Measurements from ENCODE around the gene ARHGEF28.

The ARHGEF28 gene

GRCh38 chr5:73654819-73655318, 28.9 kb downstream of the ARHGEF28 start:
- DNase-seq: no peak

GRCh38 chr5:73655521-73656160, 29.6 kb downstream of the ARHGEF28 start:
- DNase-seq: no peak

- DNase-seq: no peak
Measured at GRCh38 chr5:73661753-73662152, 35.8 kb downstream of the ARHGEF28 start.

- no peak for DNase-seq
Measured at GRCh38 chr5:73663161-73663859, 37.3 kb downstream of the ARHGEF28 start.

GRCh38 chr5:73663860-73664240, 37.9 kb downstream of the ARHGEF28 start:
- DNase-seq: no peak

GRCh38 chr5:73664796-73665195, 38.8 kb downstream of the ARHGEF28 start:
- no peak for DNase-seq

GRCh38 chr5:73666891-73667290, 40.9 kb downstream of the ARHGEF28 start:
- DNase-seq: no peak

- DNase-seq: no peak
Measured at GRCh38 chr5:73668017-73668416, 42.0 kb downstream of the ARHGEF28 start.

GRCh38 chr5:73668486-73669111, 42.6 kb downstream of the ARHGEF28 start:
- no peak for DNase-seq

- DNase-seq: no peak
Measured at GRCh38 chr5:73670731-73671130, 44.7 kb downstream of the ARHGEF28 start.

GRCh38 chr5:73672132-73672531, 46.1 kb downstream of the ARHGEF28 start:
- no peak for DNase-seq

GRCh38 chr5:73673161-73673591, 47.2 kb downstream of the ARHGEF28 start:
- DNase-seq: no peak

- DNase-seq: no peak
Measured at GRCh38 chr5:73674669-73675004, 48.6 kb downstream of the ARHGEF28 start.

GRCh38 chr5:73678322-73678740, 52.3 kb downstream of the ARHGEF28 start:
- no peak for DNase-seq

- DNase-seq: no peak
Measured at GRCh38 chr5:73678807-73679206, 52.8 kb downstream of the ARHGEF28 start.

- no peak for DNase-seq
Measured at GRCh38 chr5:73682176-73682575, 56.2 kb downstream of the ARHGEF28 start.

- no peak for DNase-seq
Measured at GRCh38 chr5:73684691-73685090, 58.7 kb downstream of the ARHGEF28 start.

GRCh38 chr5:73686912-73687311, 60.9 kb downstream of the ARHGEF28 start:
- no peak for DNase-seq

- no peak for DNase-seq
Measured at GRCh38 chr5:73687357-73687756, 61.4 kb downstream of the ARHGEF28 start.

- DNase-seq: no peak
Measured at GRCh38 chr5:73690015-73690414, 64.0 kb downstream of the ARHGEF28 start.

GRCh38 chr5:73691302-73692080, 65.5 kb downstream of the ARHGEF28 start:
- DNase-seq: no peak

GRCh38 chr5:73692166-73692640, 66.2 kb downstream of the ARHGEF28 start:
- DNase-seq: no peak

GRCh38 chr5:73692981-73693380, 67.0 kb downstream of the ARHGEF28 start:
- DNase-seq: no peak
